ENCODE results near the gene CNTFR.

DNA sequence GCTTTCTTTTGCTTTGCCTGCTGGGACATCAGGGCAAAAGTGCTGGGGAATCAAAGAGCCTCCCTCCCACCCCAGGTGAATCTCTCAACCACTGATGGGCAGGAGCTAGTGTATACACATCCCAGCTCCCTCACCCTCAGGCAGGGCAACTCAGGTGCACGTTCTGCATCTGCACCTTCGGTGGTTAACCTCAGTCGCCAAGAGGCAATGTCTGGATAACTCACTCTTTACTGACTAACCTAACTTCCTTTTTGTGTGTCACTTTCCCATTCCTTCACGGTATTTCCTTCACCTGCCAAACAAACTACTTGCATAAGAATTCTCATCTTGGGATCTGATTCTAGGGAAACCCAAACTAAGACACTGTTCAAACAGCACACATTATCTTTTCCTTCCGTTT, 26.3 kb downstream of the CNTFR start:
- TF ChIP-seq SP2 (IDR thresholded peaks at IDR 0.05; ENCODE audit: low read length) (no peak), RNF2 (IDR thresholded peaks at IDR 0.05; ENCODE audit: borderline replicate concordance, low read depth, low read length, missing control alignments, poor library complexity, severe bottlenecking) (no peak), CBX5 (IDR thresholded peaks at IDR 0.05; ENCODE audit: low read depth, low read length) (no peak), ASH2L (IDR thresholded peaks at IDR 0.05; ENCODE audit: low read length) (no peak), POLR2AphosphoS5 (IDR thresholded peaks at IDR 0.05; ENCODE audit: low read depth, low read length) (no peak), CHD2 (IDR thresholded peaks at IDR 0.05; ENCODE audit: low read length) (no peak), RXRA (IDR thresholded peaks at IDR 0.05; ENCODE audit: insufficient read depth, low read depth, low read length) (no peak), CEBPB (IDR thresholded peaks at IDR 0.05; ENCODE audit: low read depth, low read length) (no peak), CREB1 (IDR thresholded peaks at IDR 0.05) (no peak), EP300 (IDR thresholded peaks at IDR 0.05; ENCODE audit: borderline replicate concordance in 1 of 2, low read depth in 2 of 2, low read length in 2 of 2) (no peak)
- TF ChIP-seq, protein P1, sequence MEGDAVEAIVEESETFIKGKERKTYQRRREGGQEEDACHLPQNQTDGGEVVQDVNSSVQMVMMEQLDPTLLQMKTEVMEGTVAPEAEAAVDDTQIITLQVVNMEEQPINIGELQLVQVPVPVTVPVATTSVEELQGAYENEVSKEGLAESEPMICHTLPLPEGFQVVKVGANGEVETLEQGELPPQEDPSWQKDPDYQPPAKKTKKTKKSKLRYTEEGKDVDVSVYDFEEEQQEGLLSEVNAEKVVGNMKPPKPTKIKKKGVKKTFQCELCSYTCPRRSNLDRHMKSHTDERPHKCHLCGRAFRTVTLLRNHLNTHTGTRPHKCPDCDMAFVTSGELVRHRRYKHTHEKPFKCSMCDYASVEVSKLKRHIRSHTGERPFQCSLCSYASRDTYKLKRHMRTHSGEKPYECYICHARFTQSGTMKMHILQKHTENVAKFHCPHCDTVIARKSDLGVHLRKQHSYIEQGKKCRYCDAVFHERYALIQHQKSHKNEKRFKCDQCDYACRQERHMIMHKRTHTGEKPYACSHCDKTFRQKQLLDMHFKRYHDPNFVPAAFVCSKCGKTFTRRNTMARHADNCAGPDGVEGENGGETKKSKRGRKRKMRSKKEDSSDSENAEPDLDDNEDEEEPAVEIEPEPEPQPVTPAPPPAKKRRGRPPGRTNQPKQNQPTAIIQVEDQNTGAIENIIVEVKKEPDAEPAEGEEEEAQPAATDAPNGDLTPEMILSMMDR (IDR thresholded peaks at IDR 0.05; ENCODE audit: control extremely low read depth in 1 of 3, insufficient read depth in 1 of 3, low read depth in 1 of 3, low read length in 3 of 3): no peak
- TF ChIP-seq, protein P2, sequence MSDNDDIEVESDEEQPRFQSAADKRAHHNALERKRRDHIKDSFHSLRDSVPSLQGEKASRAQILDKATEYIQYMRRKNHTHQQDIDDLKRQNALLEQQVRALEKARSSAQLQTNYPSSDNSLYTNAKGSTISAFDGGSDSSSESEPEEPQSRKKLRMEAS (IDR thresholded peaks at IDR 0.05): no peak
- TF ChIP-seq, protein P3, sequence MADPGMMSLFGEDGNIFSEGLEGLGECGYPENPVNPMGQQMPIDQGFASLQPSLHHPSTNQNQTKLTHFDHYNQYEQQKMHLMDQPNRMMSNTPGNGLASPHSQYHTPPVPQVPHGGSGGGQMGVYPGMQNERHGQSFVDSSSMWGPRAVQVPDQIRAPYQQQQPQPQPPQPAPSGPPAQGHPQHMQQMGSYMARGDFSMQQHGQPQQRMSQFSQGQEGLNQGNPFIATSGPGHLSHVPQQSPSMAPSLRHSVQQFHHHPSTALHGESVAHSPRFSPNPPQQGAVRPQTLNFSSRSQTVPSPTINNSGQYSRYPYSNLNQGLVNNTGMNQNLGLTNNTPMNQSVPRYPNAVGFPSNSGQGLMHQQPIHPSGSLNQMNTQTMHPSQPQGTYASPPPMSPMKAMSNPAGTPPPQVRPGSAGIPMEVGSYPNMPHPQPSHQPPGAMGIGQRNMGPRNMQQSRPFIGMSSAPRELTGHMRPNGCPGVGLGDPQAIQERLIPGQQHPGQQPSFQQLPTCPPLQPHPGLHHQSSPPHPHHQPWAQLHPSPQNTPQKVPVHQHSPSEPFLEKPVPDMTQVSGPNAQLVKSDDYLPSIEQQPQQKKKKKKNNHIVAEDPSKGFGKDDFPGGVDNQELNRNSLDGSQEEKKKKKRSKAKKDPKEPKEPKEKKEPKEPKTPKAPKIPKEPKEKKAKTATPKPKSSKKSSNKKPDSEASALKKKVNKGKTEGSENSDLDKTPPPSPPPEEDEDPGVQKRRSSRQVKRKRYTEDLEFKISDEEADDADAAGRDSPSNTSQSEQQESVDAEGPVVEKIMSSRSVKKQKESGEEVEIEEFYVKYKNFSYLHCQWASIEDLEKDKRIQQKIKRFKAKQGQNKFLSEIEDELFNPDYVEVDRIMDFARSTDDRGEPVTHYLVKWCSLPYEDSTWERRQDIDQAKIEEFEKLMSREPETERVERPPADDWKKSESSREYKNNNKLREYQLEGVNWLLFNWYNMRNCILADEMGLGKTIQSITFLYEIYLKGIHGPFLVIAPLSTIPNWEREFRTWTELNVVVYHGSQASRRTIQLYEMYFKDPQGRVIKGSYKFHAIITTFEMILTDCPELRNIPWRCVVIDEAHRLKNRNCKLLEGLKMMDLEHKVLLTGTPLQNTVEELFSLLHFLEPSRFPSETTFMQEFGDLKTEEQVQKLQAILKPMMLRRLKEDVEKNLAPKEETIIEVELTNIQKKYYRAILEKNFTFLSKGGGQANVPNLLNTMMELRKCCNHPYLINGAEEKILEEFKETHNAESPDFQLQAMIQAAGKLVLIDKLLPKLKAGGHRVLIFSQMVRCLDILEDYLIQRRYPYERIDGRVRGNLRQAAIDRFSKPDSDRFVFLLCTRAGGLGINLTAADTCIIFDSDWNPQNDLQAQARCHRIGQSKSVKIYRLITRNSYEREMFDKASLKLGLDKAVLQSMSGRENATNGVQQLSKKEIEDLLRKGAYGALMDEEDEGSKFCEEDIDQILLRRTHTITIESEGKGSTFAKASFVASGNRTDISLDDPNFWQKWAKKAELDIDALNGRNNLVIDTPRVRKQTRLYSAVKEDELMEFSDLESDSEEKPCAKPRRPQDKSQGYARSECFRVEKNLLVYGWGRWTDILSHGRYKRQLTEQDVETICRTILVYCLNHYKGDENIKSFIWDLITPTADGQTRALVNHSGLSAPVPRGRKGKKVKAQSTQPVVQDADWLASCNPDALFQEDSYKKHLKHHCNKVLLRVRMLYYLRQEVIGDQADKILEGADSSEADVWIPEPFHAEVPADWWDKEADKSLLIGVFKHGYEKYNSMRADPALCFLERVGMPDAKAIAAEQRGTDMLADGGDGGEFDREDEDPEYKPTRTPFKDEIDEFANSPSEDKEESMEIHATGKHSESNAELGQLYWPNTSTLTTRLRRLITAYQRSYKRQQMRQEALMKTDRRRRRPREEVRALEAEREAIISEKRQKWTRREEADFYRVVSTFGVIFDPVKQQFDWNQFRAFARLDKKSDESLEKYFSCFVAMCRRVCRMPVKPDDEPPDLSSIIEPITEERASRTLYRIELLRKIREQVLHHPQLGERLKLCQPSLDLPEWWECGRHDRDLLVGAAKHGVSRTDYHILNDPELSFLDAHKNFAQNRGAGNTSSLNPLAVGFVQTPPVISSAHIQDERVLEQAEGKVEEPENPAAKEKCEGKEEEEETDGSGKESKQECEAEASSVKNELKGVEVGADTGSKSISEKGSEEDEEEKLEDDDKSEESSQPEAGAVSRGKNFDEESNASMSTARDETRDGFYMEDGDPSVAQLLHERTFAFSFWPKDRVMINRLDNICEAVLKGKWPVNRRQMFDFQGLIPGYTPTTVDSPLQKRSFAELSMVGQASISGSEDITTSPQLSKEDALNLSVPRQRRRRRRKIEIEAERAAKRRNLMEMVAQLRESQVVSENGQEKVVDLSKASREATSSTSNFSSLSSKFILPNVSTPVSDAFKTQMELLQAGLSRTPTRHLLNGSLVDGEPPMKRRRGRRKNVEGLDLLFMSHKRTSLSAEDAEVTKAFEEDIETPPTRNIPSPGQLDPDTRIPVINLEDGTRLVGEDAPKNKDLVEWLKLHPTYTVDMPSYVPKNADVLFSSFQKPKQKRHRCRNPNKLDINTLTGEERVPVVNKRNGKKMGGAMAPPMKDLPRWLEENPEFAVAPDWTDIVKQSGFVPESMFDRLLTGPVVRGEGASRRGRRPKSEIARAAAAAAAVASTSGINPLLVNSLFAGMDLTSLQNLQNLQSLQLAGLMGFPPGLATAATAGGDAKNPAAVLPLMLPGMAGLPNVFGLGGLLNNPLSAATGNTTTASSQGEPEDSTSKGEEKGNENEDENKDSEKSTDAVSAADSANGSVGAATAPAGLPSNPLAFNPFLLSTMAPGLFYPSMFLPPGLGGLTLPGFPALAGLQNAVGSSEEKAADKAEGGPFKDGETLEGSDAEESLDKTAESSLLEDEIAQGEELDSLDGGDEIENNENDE (IDR thresholded peaks at IDR 0.05; ENCODE audit: insufficient replicate concordance, low read length): no peak

All from H1 (cell line).